NCI-H128 (cell line): ENCODE results near the gene TBL1XR1.

Experiments
- DNase-seq: peaks from one replicate; lab custom pipeline; 2025; ENCODE audit not compliant: unreplicated experiment; lab: John Stamatoyannopoulos, UW

The TBL1XR1 gene

DNA sequence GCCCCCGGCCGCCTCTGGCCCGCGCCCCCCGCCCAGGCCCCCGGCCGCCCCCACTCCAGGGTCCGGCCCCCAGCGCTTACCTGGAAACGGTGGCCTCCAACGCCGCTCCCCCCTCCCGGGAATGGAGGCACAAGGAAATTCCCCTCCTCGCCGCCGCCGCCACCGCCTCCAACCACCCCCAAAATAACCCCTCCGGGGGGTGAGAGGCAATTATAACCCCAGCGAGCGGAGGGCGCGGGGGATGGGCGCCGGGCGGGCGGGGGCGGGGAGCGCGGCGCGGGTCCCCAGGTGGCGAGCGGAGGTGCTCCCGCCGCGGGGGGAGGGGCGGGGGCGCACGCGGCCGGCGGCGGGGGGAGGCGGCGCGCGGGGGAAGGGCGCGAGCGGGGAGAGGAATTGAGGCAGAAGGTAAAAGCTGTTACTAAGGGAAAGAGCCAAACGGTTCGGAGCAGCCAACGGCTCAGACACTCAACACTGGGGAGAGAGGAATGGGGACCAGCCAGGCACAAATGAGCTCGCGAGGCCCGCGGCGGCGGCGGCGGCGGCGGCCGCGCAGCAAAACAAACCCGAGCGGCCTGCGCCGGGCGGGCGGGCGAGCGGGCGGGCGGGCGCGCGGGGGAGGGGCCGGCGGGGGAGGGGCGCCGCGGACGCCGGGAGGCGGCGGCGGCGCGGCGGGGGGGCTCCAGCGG lies at the start of gene TBL1XR1:
Gene TBL1XR1, minus strand, starts transcription at position 442 of the 686 bp plus-strand sequence. CDS start 132,505 bp downstream, outside the sequence.
- DNase-seq = peak; percentile 90

DNA sequence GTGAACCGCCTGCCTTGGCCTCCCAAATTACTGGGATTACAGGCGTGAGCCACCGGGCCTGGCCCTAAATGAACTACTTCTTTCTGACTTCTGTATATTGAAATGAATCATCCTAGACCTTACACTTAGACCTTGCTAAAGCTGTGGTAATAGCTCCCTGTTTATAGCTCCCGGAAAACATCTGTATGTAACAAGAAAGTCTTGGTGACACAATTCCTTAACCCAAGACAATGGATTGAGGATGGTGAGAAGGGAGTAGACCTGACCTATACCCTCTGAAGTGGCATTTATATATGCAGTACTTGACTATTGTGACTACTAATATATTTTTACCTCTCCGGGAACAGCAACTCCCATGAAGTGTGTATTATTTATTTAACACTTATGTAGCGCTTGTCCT lies 48.0 kb upstream of the TBL1XR1 start:
- DNase-seq = no peak

- DNase-seq = no peak
Measured at GRCh38 chr3:177244606-177245005, 47.3 kb upstream of the TBL1XR1 start.

DNA sequence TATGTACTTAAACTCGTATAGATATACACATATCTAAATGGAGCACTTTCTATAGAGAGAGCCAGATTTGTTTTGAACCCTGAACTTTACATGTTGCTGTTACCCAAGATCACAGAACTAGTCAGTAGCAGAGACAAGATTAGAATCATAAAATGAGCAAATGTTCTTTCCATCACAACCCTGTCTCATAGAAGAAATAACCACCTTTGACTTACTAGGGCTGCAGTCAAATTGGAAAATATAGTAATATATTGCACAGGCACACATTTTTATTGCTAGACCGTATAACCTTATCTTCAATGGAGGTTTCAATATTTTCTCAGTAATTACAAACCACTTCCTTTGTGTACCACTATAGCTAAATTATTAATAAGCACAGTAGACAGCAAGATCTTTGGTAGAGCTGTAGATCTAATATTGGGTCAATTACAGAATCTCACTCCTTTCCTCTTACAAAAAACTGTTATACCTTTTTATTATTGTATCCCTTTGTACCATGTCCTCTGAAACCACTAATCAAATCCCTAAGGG lies 41.5 kb upstream of the TBL1XR1 start:
- no peak for DNase-seq

- no peak for DNase-seq
Measured at GRCh38 chr3:177237206-177237605, 39.9 kb upstream of the TBL1XR1 start.

DNA sequence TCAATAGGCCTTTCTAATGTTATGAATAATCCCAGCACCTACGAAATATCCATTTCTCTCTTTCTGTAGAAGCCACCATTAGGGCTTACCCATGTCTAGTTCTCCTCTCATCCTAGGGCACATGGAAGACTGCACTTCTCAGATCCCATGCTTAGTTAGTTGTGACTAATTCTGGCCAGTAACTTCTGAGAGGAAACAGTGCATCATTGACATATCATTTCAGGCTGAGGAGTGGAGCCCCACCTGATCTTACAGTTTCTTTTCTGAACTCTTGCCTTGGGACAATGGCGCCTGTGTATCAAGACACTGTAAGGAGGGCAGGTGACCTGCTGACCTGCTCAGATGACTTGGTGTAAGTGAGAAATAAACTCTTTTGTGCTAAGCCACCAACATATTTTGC lies 39.4 kb upstream of the TBL1XR1 start:
- no peak for DNase-seq

- DNase-seq = no peak
Measured at GRCh38 chr3:177234121-177234520, 36.8 kb upstream of the TBL1XR1 start.

GRCh38 chr3:177231242-177231641 lies 34.0 kb upstream of the TBL1XR1 start:
- DNase-seq = no peak

GRCh38 chr3:177230641-177231040 lies 33.4 kb upstream of the TBL1XR1 start:
- no peak for DNase-seq

DNA sequence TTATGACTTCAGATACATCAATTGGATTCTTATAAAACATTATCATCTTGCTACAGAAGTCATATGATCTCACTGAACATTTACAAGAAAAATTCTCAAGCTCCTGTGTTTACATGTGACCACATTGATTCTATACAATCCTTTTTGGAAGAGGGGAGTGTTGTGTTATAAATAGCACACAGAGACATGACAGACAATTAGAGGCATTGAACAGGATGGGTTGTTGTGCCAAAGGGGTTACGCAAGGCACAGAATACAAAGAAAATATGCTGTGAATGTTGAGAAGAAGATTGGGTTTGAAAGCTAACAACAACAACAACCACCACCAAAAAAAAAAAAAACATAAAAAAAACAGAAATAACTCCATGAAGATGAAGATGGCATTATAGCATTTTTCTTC lies 32.5 kb upstream of the TBL1XR1 start:
- no peak for DNase-seq

DNA sequence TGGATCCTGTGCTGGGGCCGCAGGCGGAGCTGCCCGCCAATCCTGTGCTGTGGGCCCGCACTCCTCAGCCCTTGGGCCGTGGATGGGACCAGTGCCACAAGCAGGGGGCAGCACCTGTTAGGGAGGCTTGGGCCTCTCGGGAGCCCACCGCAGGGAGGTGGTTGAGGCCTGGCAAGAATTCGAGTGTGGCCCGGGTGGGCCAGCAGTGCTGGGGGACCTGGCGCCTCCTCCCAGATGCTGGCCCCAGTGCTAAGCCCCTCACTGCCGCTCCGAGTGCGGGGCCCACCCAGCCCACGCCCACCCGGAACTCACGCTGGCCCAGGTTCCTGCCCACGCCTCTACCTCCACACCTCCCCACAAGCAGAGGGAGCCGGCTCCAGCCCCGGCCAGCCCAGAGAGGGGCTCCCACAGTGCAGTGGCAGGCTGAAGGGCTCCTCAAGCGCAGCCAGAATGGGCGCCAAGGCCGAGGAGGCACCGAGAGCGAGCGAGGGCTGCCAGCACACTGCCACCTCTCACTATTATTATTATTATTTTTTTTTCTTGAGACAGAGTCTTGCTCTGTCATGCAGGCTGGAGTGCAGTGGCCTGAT lies 31.4 kb upstream of the TBL1XR1 start:
- DNase-seq = no peak

GRCh38 chr3:177224414-177224813 lies 27.1 kb upstream of the TBL1XR1 start:
- no peak for DNase-seq

DNA sequence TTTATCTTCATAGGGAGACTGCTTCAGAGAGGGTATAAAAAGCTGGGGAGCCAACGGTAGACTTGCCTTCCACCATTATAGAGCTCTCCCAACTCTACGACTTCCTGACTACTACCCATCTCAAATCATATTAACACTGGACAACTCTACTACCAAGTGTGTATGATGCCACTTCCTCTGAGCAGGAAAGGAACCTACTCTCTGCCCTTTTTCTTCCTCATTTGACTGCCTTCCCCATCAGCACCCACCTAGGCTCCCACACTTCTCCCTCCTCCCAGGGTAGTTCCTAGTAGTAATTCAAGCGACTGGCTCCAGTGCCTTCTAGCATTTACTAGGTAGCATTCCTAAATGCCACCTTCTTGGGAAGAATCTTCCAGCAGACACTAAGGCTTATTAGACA lies 24.5 kb upstream of the TBL1XR1 start:
- DNase-seq = no peak

- DNase-seq = no peak
Measured at GRCh38 chr3:177220136-177220974, 23.1 kb upstream of the TBL1XR1 start.

- DNase-seq = no peak
Measured at GRCh38 chr3:177213801-177214535, 16.7 kb upstream of the TBL1XR1 start.

GRCh38 chr3:177212756-177213155 lies 15.5 kb upstream of the TBL1XR1 start:
- no peak for DNase-seq

DNA sequence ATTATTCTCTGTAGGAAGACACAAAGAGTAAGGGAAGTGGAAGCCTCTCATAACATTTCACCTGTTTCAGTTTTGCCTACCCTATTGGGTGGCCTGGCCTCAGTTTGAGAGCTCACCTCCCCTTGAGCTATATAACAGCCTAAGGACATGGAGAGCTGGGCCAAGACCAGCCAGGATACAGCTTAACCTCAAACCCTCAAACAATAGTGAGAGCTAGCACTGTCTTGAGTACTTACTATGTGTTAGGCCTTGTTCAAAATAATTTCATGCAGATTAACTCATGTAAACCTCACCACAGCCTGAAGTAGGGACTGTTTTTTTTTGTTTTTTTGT lies 15.0 kb upstream of the TBL1XR1 start:
- no peak for DNase-seq

DNA sequence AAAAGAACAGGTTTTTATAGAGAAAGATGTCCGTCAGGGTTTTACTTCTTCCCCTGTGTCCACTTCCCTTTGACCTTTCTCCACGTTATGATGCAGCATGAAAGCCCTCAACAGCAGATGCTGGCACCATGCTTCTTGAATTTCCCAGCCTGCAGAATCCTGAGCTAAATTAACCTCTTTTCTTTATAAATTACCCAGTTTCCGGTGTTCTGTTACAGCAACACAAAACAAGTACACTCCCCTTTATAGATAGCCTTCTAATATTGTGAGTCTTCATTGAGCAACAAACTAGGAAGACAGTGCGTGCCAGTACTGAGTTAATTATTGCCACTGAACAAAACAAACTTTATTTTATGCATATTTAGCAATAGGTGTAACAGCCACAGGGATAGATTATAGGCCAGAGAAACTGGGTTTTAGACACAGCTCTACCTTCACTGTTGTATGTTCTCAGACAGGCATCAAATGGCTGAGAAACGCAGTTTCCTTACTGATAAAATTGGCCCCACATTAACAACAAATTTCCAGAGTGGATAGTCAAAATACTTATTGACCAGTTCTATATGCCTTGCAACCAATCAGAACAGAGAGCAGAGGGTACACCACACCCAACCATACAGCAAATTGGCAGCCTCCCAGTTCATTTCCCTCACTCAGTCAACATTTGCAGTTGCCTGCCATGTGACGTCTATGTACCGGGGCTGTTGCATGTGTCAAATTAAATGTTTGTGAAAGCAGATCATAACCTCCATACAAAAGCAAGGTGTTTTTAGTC lies 14.4 kb upstream of the TBL1XR1 start:
- DNase-seq = no peak

GRCh38 chr3:177210744-177211502 lies 13.6 kb upstream of the TBL1XR1 start:
- no peak for DNase-seq

- DNase-seq = no peak
Measured at GRCh38 chr3:177209509-177209908, 12.2 kb upstream of the TBL1XR1 start.
